Measurements from ENCODE around the gene MATN3. TPM values are rescaled to one million over a fixed set of nuclear protein-coding genes. Genes with fewer than 3 reads are reported as not detected.

The MATN3 gene
- 12.2 and 13.5 TPM in 2 replicates for total RNA-seq (2021)
- long read RNA-seq, transcript MATN3-201 (8 exons, 2,524 nt), result major isoform, 8 of 12 reads
- long read RNA-seq, partial matches to known transcripts, result 3 of 12 reads
- long read RNA-seq, other reads (novel, unspliced or antisense), result 1 of 12 reads

DNA sequence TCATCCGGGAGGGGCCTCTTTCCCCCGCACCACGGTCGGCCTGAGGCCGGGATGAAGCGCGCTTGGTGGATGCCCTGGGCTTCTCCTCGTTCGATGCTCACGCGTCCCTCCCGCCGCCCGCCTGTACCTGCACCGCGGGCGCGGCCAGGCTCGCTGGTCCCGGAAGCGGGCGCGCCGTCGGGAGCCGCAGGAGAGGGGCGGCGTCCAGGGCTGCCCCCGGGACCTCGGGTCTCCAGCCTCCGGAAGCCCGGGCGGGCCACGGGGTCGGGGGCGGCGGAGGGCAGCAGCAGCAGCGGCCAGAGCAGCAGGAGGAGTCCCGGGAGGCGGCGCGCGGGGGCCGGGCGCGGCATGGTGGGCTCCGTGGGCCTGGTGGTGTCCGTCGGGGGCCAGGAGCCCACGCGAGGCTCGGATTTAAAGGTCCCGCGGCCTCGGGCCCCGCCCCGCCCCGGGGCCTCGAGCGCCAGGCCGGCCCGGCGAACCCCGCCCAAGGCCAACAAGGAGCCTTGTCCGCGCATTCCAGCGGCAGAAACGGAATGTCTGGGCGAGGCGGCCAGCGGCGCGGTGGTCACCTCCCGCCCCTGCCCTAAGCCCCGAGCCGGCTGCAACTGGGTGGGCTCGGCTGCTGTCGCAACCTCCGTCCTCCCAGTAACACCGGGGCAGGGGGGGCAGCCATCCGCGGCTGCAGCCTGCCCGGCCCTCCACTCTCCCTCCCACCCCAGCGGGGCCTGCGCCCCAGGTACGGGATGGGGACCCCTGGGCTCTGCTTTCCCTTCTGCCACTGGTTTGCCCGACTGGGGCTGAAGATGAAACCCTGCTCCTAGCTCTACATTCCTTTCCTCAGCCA, at the start of gene MATN3:
Gene MATN3, minus strand, starts transcription at position 387 of the 844 bp plus-strand sequence. Its CDS starts 37 bp downstream, at position 350.
- no peak within 1 kb of the TSS for H2BK15ac ChIP-seq (ENCODE audit: low read depth, low read length)
- H3K4ac ChIP-seq (ENCODE audit: low read depth, low read length), result no peak within 1 kb of the TSS
- H4K20me1 ChIP-seq (ENCODE audit: control insufficient read depth, insufficient read depth, insufficient read length), result no peaks in the 10 kb centered on the region
- peaks cover 4% of the 10 kb centered on the region; the same call in 1 of the 2 replicates for H3K4me1 ChIP-seq (ENCODE audit: insufficient read depth, low read length)
- DNase-seq, result peak; percentile 68
- H3K23me2 ChIP-seq (ENCODE audit: insufficient read length, low read depth, low read length, poor library complexity, severe bottlenecking), result peaks cover 12% of the 10 kb centered on the region
- H2BK12ac ChIP-seq (ENCODE audit: insufficient read length, low read depth, low read length), result no peak within 1 kb of the TSS
- no peak within 1 kb of the TSS for H2AK5ac ChIP-seq (ENCODE audit: insufficient read length, low read length)
- H3T11ph ChIP-seq (ENCODE audit: low read length), result no peak within 1 kb of the TSS
- H3K23ac ChIP-seq (ENCODE audit: insufficient read length, low read depth, low read length), result no peak within 1 kb of the TSS
- Mint-ChIP-seq H3K27ac (peak within 1 kb of the TSS in 1 of 3 experiments; percentile 76; a peak in 2 of 7 replicates), H3K36me3 (ENCODE audit: insufficient read depth in 1 of 3, low read depth in 3 of 3) (peaks cover 0 to 6% (median 5%) of the 10 kb centered on the region in 3 experiments; a peak in 5 of 7 replicates), H3K9me3 (peaks cover 6 to 8% of the 10 kb centered on the region in 2 experiments; a peak in 4 of 5 replicates), H3K27me3 (ENCODE audit: low read depth) (peaks cover 23% of the 10 kb centered on the region), H3K4me1 (peaks cover 15 to 22% of the 10 kb centered on the region in 2 experiments), H3K4me3 (peak within 1 kb of the TSS; percentile 71 to 83)
- no peaks in the 10 kb centered on the region for H3K79me1 ChIP-seq (ENCODE audit: insufficient read depth, low read depth, low read length, poor library complexity, severe bottlenecking)
- peak within 1 kb of the TSS; percentile 53 for H3K18ac ChIP-seq (ENCODE audit: insufficient read length, low read depth, low read length)
- H2BK5ac ChIP-seq (ENCODE audit: insufficient read length, low read length), result no peak within 1 kb of the TSS
- H4K8ac ChIP-seq (replicated peaks; ENCODE audit: insufficient read length, low read depth, low read length), result no peak within 1 kb of the TSS
- no CpG with 5 or more reads among the region's 87 CpGs for WGBS (ENCODE audit: extremely low coverage, insufficient read length, low lambda C conversion rate)
- no peak within 1 kb of the TSS for H3K56ac ChIP-seq (ENCODE audit: insufficient read length, low read depth, low read length)
- peak within 1 kb of the TSS; percentile 79 for H3K4me2 ChIP-seq (ENCODE audit: insufficient read depth, insufficient read length, low read length)
- H2BK20ac ChIP-seq (ENCODE audit: low read depth, low read length, poor library complexity, severe bottlenecking), result no peak within 1 kb of the TSS
- H3K9ac ChIP-seq (ENCODE audit: extremely low read depth, insufficient read length, low read length), result peak within 1 kb of the TSS; percentile 30
- no peak within 1 kb of the TSS for H2BK120ac ChIP-seq (ENCODE audit: low read depth, low read length, poor library complexity, severe bottlenecking)
- H4K5ac ChIP-seq (ENCODE audit: insufficient read length, low read depth, low read length), result no peak within 1 kb of the TSS
- H3K27ac ChIP-seq (ENCODE audit: insufficient read length, low read depth, low read length), result no peak within 1 kb of the TSS
- no peak for TF ChIP-seq CTCF (conservative IDR thresholded peaks at IDR 0.05)
- no peak within 1 kb of the TSS for H2AFZ ChIP-seq (ENCODE audit: low read length)
- H3K27me3 ChIP-seq (ENCODE audit: insufficient read depth, low read length), result no peaks in the 10 kb centered on the region; the same call in 1 of the 2 replicates
- peak within 1 kb of the TSS; percentile 83 for H3K14ac ChIP-seq (ENCODE audit: insufficient read depth, low read length)
- H3K79me2 ChIP-seq (ENCODE audit: insufficient read depth, low read length), result no peaks in the 10 kb centered on the region
- no peaks in the 10 kb centered on the region for H3K9me3 ChIP-seq (ENCODE audit: control insufficient read depth, low read depth, low read length)
- no peak within 1 kb of the TSS for H4K91ac ChIP-seq (ENCODE audit: insufficient read length, low read depth, low read length)

Measured in H9 (cell line).